Eye (tissue), 1 donor: ENCODE data around the gene AVPR2.
A peak's percentile ranks its signal among the peaks of the same experiment; 100 is the strongest.

Experiments
- DNase-seq: peaks from one replicate; pipeline ENCODE4 v3.0.0-alpha.2; 2015

Gene AVPR2

DNA sequence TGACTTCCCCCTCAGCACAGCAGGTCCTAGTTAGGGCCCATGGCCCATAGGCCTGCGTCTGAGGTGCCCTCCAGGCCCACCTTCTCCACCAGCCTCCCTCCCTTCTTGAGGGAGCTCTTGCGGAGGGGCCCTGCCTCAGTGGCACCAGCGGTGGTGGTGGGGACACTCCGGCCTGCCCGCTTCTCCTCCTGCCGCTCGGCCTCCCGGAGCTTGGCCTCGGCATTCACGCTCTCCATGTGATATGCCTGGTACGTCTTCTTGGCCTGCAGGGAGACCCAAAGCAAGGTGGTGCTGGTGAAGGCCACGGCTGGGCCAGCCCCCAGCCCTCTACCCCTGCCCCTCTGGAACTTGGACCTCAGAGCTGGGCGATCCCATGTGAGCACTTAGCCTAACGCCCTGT, 16.1 kb downstream of the AVPR2 start:
- no peak for DNase-seq

DNA sequence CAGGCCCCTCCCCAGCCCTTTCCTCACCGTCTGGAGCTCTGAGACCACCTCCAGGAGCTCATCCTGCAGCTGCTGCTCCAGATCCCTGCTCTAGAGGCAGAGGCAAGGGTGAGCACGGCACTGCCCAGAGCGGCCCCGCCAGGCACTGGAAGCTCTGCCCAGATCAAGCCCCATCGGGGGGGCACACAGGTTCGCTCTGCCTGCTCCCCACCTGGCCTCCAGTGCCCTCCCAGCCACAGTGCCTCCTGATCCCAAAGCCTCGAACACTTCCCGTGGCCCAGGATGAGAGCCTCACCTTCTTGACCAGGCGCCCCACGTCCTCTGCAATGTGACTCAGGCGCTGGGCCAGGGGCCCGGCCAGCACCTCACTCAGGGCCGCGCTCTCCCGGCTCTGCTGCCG, 16.6 kb downstream of the AVPR2 start:
- DNase-seq: no peak

DNA sequence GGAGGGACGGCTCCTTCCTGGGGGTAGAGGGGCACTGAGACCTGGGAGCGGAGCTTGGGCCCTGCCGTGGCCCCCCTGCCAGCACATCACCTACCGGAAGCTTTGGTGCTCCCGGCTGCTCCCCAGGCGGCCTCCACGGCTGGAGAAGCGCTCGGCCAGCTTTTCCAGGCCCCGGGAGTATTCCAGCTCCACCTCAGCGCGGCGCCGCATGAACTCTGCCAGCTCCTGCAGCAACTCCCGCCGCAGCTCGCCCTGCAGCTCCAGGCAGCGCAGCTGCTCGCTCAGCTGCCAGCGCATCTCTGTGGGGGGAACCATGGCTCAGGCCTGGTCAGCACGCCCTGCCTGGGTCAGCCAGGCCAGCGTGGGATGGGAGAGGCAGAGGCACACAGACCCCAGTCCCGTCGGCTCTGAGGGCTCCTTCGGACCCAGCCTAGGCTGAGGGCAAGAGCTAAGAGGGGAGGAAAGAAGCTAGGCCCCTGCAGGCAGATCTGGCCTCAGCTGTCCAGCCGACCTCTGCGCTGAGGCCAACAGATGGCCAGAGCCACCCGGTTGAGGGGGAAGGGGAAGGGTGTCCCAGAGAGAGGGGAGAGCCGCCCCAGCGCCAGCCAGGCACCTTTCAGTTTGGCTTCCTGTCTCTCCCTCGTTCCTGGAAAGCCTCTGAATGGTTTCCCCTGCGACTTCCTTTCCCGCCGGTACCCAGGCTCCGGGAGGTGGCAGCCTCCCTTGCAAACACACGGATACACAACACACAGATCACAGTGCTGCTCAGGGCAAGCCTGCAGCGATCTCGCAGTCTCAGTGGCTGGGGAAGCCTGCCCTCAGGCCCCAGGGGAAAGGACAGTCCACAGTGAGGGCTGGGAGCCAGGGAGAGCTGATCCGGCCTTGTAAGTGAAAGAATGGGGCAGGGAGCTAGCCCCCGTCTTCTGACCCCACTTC, 17.3 kb downstream of the AVPR2 start:
- peak; percentile 28 for DNase-seq

DNA sequence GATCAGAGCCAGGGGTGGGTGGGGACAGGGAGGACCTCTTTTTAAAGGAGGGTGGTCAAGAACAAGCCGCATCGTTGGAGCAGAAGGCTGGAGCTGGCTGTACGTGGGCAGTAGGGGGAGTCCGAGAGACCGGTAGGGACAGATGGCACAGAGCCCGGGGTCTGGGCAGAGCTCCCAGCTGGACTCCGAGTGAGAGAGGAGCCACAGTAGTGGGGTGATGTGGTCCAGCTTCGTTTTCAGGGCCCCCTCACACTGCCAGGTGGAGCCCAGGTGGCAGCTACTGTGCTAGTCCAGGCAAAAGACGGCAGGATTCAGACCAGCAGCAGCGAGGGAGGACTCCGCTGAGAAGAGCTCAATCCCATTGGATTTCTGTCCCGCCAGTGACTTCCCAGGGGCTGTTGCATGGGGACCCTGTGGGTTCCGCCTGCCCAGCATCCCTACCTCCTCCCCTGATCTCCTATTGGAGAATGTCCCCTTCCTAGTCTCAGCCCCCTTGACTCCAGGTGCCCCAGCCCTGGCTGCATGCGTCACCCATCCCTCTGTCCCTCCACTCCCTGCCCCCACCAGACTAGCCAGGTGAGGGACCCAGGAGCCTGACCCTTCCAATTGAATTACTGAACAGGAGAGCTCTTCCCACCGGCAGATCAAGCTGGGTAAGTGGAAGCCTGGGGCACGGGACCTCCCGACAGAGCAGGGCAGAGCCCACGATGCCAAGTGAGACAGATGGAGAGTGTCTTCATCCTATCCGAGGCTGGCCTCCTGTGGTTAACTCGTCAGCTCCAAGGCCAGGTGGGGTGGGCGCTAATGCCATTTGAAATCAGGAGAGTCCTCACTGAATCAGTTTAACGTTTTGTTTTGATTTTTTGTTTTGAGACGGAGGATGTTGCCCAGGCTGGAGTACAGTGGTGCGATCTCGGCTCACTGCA, 18.7 kb downstream of the AVPR2 start:
- peak; percentile 54 for DNase-seq

DNA sequence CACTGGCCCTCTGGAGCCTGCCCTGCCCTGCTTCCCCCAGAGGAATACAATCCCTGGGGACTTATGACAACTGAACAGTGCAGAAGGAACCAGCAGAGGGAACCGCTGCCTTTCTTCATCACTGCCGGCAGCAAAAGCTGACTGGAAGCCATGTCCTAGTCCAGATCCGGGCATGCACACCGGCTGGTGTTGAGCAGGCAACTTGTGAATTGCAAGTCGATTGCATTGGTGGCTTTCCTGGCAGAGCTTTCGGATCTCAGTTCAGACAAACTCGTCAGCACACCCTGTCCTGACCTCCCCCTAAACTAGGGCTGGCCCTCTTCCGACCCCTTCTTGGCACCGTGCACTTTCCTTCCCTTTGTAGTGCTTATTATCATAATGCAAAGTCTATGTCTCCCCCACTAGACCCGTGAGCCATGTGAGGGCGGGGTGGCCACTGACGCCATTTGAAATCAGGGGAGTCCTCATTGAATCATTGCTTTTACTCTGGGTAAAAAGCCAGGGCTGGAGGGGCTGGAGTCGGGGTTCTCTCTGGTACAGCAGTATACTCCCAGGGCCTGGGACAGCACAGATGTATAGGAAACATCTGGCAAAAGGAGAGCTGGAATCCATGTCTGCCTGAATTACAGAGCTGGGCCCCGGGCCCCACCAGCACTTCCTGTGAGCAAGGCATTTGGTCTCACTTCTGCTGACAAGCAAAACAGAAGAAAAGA, 19.8 kb downstream of the AVPR2 start:
- DNase-seq: no peak

DNA sequence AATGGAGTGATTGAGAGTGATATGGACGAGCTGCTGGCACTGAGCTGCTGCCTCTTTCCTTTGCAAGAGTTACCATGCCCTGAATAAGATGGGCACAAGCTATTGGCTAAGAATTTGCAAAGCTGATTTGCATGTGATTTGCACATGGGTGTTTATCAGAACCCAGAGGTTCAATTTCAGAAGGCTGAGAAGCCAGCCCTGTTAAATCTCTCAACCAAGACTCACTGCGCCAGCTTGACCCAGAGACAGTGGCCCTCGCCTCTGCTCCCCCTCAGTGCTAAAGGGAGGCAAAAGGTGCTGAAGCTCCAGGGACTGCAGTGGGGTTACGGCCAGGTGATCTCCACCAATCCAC, 20.9 kb downstream of the AVPR2 start:
- no peak for DNase-seq

DNA sequence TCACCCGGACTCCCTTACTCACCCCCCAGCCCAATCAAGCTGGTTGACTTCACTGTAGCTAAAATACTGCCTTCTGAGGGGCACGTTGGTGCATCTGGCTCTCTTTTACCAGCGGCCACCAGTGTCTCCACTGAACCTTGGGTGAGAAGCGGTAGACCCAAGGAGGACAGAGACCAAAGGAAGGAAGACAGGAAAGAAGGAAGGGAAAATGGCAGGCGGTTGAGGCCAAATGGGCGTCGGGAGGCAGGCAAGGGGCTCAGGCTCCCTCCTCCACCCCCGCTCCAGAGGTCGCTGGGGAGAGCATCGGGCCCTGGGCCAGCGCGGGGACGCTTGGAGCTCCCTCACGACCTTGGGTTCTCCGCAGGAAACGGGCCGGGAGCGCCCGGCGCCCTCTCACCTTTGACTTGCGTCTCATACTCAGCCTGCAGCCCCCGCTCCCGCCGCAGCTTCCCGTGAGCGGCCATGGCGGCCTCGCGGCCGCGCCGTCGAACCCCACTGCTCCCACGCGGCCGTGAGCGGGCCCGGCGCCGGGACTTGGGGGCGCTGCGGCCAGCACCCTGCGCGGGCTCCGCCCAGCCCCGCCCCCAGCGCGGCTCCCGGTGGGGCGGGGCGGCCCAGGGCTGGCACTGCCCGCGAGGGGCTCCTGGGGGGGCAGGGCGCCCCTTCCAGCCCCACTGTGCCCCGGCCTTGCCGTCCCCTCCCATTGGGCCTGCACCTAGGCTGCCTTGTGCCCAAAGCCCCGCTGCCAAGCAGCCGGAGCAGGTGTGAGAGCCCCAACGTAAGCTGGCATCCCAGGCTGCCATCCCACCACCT, 21.5 kb downstream of the AVPR2 start, which contains the start of gene ARHGAP4:
ARHGAP4 (minus strand) TSS at position 526 of the 813 bp plus-strand sequence; CDS start at position 464, 62 bp downstream.
- DNase-seq: no peak

DNA sequence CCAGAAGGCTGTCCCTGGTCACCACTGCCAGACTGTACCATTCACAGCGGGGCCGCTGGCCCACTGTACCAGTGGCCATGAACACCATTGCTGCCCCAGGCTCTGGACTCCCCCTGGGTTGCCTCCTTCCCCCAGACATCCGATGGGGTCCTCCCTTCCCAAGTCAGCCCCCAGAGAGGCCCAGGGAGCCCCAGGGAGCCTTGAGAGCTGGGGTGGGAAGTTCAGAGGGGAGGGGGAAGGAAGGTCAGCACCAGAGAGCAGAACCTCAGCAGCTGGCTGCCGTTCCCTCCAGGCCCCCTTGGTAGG, 22.0 kb downstream of the AVPR2 start:
- DNase-seq: peak; percentile 58

DNA sequence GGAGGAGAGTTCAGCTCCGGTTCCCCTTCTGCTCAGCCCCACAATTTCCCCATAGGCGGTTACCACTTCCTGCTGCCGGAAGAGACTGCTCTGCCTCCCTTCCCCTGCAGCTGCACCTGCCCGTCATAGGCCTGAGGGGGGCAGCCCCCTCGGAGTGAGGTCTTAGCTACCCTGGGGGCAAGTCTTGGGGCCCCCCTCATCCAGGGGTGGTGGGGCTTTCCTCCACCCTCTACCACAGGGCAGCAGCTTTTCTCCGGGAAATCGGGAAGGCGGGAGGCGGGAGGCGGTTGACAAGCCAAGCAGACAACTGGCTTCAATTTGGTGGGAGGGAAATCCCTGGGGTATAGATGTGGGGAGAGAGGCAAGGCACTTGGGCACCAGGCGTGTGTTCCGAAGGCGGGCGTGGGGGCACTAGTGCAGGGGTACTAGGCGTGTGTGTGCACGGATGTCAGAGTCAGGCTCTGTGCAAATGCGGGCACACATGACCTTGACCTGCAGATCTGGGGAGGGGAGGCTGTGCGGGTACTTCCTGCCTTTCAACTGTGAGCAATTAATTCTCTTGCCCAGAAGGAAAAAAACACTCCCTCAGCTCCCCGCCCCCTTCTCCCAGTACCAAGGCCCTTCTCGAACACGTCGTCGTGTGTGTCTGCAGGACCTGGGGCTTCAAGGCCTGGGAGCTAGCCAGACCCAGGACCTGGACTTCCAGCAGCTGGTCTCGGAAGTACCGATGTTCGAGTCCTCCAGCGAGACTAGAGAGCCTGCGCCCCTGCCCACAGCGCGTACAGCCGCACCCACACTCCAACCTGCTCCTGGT, 22.6 kb downstream of the AVPR2 start:
- peak; percentile 71 for DNase-seq

DNA sequence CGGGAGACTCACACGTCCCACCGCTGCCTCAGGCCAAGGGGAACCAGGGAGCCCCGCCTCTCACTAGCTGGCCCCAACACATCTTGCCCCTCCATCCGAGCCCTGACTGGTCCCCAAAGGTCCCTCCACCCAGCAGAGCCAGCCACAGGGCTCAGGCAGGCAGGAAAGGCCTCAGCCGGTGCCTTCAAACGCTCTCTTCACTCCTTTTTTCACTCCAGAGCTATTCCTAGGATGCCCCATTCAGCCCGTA, 23.1 kb downstream of the AVPR2 start:
- DNase-seq: no peak

DNA sequence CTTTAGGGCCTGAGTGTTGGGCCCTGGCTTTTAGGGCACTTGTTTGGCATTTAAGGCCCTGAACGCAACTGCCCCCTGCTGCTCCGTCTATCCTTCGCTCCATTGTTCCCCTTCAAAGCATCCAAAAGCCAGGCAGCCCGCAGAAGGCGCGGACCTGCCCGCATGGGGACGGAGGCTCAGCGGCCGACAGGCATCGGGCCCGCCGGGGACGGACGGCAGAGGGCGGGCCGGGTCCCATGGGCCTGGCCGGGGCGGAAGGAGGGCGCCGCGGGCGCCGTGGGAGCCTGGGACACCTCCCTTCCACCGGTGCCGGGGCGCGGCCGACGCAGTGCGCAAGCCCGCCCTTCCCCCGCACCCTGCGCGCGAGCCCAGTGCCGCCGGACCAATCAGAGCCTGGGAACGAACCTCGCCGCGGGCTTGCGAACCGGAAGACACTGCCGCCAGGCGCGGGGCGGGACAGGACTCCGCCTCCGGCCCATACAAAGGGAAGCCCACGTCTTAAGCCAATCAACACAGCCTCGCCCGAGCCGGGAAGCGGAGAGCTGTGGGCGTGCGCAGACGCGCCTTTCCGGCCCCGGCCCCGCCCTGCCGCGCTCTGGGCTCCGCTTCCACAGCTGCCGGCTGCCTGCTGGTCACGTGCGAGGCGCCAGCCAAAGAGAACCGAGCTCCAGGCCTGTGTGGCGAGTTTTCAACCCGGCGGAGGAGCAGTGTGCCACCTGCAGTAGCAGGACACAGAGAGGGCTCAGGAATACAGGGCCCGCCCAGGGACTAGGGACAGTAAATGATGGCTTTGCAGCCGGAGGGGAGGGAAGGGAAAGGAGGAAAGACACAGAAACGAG, 23.7 kb downstream of the AVPR2 start:
- peak; percentile 96 for DNase-seq

DNA sequence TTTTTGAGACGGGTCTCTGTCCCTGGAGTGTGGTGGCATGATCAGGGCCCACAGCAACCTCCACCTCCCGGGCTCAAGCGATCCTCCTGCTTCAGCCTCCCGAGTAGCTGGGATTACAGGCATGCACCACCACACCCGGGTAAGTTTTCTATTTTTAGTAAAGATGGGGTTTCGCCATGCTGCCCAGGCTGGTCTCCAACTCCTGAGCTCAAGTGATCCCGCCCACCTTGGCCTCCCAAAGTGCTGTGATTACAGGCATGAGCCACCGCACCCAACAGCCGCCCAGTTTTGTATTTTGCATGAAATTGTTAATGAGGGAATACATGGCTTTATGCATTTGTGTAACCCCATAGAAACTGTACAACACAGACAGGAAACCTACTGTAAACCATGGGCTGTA, 24.4 kb downstream of the AVPR2 start:
- DNase-seq: no peak

DNA sequence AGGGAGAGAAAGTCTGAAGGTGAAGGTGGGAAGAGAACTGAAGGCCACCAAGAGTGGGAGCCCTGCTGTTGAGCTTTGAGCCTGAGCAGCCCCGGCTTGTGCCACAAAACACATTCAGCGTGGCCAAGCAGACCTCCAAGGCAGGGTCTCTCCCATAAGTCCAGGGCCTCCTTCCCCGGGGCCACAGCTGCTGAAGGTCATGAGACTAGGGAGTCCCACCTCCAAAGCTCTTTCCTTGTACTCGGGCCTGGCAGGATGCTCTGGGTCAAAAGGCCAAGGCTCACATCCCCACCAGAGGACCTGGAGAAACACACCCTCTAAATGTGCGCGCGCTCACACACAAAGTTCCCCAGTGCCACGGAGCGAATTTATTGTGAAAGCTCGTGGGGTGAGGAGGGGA, 25.1 kb downstream of the AVPR2 start:
- no peak for DNase-seq

DNA sequence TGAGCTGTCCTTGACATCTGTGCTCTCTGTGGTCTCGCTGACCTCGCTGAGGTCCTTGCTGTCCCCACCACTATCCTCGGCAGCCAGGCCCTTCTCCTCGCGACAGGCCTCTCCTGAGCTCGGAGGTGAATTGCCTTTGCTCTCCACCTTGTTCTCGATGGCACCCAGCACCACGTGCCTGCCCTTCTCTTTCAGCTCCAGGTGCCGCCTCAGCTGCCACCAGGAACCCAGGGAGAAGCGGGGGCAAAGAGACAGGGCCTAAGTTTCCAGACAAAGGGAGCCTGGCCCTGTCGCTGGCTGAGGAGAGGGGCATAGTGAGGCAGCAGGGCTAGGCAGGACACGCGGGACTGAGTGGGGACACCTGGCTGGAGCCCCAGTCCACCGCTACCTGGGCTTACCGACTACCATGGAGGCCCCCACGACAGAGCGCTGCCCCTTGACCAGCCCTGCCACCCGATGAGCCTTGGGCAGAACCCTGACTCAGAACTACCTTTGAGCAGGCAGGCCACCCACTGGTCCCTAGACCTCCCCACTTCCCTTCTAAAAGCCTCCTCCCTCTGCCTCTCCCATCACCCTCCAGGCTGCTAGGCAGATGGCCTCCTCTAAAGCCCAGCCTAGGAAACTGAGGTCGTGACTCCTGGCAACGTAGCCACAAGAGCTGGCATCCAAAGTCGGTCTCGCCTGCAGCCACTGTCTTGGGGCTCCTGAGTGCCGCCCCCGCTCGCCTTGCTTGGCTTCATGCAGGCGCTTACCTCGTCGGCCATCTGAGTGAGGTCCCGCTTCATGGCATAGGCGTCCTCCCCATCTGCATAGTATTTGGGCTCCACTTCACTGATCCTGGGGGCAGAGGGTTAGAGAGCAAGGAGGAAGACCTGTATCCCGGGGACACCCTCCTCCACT, 25.8 kb downstream of the AVPR2 start:
- DNase-seq: no peak

DNA sequence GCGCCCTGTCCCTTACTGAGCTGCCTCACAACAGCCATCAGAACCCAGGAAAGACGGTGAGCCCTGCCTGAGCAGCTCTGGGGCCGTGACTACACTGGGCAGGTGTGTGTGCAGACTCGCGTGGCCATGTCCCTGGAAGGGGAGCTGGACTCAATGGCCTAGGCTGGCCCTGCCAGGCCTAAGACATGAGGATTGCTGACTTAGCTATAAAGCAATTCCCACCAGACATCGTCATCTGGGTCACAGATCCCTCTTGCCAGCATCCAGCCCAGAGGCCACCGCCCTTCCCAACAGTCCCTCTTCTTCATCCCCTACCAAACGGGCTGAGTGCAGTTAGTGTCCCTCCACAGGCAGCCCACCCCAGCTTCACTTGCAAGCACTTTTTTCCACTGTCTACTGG, 26.7 kb downstream of the AVPR2 start:
- DNase-seq: no peak

DNA sequence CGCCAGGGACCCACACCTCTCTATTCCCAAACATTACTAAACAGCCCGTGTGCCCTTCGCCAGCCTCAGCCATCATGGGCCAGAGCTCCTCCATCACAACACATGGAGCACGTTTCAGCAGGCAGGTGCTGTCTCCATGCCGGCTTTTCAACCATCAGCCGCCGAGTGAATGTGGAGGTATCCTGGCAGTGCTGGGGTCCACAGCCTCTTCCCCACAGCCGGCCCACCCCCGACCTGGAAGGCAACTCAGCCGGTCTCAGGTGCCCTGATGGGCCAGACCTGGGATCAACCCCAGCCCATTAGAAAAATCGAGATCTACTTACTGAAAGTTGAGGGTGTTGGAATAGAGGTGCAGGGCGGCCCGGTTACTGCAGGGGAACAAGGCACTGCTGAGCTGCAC, 27.3 kb downstream of the AVPR2 start:
- DNase-seq: no peak

DNA sequence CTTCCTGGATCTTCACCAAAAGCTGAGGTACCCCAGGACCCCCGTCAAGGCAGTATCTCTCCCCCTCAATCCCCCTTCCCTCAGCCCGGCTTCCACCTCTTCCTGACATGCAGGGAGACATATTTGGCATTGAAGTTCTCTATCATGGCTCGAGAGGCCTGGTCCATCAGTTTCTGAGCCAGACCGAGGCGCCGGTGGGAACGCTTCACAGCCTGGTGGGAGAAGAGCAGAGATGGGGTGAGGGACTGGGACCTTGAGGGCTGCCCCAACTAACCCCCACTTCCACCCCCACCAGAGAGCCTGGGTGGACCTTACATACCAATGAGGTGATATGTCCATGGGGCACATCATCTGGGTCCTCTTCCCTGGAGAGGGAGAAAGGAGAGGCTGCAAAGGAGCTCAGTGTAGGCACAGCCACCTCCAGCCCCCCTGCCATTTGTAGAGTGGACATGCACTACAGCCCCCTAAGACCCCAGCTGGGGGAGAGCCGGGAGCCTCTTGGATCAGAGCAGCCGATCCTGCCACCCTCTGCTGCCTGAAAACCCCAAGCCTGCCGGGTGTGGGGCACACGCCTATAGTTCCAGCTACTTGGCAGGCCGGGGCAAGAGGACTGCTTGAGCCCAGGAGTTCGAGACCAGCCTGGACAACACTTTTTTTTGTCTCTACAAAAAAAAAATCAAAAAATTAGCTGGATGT, 27.9 kb downstream of the AVPR2 start:
- no peak for DNase-seq

DNA sequence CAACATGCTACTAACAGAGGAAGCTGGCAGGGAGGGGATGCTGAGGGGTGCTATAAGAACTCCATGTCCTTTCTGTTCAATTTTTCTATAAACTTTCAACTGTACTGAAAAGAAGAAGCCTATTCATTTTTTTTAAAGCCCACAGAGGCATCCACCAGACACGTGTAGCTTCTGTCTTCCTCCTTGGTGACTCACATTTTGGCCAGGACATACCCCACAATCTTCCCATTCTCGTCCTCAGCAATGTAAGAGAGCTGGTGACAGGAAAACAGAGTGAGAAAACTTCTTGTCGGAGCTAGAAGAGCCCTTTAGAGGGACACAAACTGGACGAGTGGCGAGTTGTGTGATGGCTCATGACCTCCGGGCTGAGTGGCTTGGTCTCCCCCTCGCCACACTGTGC, 29.3 kb downstream of the AVPR2 start:
- no peak for DNase-seq

DNA sequence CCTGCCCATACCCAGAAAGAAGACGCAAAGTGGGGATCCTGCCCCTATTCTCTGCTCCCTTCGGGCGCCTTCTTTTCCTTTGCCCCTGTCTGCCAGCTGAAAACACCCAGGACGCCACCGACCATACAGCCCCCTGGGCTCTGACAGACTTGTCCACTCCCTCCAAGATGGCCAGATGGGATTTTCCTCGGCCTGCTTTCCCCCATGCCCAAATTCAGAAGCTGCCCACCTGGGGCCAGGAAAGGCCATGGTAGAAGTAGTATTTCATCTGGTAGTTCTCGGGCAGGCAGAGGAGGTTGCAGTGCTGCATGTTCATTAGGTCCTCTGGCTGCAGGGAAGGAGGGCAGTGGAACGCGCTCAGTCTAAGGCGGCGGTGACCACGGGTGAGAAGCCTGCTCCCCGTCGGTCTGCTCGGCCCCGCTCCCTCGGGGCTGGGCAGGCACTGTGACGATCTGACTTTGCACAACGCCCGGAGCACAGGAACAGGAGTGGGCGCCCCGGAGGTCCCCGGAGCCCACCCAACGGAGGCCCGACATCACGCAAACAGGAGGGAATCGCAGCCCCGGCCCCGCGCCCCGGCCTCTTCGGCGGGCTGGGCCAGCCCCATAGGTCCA, 29.8 kb downstream of the AVPR2 start:
- no peak for DNase-seq
